ENCODE results near the gene FAM89A.

GRCh38 chr1:231036416-231036815, 3.6 kb downstream of the FAM89A start:
- TF ChIP-seq CTCF (IDR thresholded peaks at IDR 0.05; ENCODE audit: low read length) = no peak
- TF ChIP-seq EZH2 (optimal IDR thresholded peaks at IDR 0.05; ENCODE audit: low read depth, low read length) = no peak
- TF ChIP-seq EZH2phosphoT487 (IDR thresholded peaks at IDR 0.05; ENCODE audit: low read length) = no peak

All from MM.1S (cell line).